Occipital lobe (tissue), 2 donors: ENCODE results near the gene GPR39. TPM values are rescaled to one million over a fixed set of nuclear protein-coding genes. Genes with fewer than 3 reads are reported as not detected.

Experiments used
- DNase-seq: peaks from one replicate; lab custom pipeline; 2025; lab: John Stamatoyannopoulos, UW
- total RNA-seq: library from RNA; depleted of rRNA; stranded (reverse); fragments of >200 nt; gene quantifications from one replicate; pipeline ENCODE4 v1.2.3, GENCODE V29; 2014

Gene GPR39
- total RNA-seq, 1 donor from 2014 or later: 5.0 TPM

DNA sequence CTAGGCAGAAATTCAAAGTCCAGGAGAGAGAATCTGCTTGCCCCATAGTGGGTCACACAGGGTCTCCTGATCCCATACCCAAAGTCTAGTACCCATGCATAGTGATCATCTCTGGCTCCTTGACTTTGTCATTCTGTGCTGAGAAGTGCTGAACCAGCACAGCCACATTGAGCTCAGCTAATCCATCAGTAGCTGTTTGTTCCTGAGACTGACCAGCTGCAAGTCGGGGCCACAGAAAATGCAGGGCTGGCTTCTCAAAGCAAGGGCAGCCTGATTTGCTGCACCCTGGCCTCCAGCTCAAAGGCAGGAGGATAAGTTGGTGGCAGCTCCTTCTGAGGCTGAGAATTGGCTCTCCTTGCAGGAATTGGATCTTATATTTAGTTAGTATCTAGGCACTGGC lies 181.2 kb downstream of the GPR39 start:
- no peak for DNase-seq

DNA sequence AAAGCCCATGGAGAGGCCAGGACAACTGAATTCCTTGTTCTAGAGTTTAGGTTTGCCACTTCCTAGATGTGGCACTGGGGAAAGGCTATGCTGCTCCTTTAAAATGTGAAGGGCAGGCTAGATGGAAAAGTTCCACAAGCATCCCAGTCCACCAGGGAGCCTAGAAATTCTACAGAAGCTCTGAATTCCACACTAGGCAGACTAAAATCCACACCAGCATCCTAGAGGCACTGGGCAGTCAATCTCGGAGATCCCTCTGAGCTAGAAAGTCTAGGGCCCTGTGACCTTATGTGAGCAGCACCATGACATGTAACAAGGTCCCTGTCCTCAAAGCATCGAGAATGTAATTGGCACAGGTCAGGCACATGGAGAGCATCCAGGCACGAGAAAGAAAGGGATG lies 181.9 kb downstream of the GPR39 start:
- no peak for DNase-seq

DNA sequence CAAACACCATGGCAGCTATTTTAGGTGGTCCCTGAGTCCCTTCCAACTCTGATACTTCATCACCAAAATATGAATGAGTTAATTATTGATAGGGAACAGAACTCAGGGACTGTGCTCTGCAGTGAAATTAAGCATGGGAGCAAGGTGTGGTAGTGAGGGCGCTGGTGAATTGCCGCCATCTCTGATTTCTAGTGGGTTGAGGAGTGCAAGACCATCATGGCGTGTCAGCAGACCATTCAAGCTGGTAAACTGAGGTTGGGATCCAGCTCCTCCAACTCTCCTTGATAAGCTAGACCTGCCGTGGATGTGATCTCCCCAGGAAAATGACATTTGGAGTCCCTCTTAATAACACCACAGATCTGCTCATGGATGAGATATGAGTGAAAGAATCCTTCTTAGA lies 183.0 kb downstream of the GPR39 start:
- DNase-seq: no peak

DNA sequence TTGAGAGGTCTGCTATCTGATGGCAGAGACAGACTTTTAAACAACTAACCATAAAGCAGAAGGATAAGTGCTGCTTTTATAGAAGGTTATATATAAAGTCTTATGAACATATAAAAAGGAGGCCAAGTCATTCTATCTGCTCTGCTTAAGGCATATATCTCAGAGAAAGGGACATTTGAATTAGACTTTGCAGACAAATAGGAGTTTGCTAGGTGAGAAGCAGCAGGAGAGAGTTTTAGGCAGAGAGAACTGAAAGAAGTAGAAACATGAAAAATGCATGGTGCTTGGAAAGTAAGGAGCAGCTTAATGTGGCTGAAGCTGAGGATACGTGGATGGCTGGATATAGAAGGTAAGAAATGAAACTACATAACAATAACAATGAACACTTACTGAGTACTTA lies 188.0 kb downstream of the GPR39 start:
- DNase-seq: no peak

DNA sequence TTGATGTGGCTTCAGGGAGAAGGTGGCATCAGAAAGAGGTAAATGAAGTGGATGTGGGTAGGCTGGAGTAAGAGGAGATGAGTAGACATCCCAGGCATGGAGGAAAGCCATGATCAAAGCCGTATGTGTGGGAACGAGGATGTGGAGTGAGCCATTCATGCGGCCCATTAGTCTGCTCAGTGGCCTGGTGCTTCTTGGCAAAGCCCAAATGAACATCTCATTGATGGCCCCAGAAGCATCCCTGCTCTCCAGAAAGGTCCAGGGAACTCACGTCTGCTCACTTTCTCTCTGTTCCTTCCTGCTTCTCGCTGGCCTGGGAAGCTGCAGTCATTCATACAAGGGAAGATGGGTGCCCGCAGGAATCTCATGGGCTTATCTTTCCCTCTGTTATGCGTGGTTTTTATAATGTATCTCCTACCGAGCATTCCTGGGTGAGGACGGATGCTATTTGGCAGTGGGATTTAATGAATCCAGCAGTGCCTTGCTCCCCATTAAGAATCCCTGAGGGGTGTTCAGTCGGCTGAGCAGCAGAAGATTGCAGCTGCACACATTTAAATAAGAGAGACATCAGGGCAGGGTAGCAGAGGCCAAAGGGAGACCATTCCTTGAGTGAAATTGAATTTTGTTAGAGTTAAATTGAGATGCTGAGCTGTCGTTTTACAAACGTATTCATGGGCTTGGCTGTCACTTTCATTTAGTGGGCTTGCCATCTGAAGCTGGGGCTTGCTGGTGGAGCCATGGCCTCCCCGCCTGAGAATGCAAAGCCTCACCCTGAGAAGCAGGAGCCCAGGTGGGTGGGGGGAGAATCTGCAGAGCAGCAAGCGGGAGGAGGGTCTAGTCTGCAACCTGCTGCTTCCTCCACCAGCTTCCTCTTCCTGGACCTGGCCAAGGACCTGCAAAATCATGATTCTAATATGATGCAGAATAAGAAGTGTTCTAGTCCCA lies 188.9 kb downstream of the GPR39 start:
- no peak for DNase-seq

DNA sequence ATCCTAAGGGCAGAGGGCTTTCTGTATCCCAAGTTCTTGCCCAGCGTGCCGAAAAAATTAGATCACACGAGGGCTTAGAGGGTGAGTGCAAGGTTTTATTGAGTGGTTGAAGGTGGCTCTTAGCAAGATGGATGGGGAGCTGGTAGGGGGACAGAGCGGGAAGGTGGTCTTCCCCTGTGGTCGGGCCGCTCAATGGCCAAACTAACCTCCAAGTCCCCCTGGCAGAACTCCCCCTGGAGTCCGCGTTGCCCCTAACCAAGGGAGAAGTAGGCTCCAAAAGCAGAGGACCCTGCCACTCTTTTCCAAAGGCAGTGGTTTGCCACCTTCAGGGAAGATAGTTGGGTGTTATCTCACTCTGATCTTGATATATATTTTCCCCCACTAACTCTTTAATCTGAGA lies 190.0 kb downstream of the GPR39 start:
- no peak for DNase-seq

DNA sequence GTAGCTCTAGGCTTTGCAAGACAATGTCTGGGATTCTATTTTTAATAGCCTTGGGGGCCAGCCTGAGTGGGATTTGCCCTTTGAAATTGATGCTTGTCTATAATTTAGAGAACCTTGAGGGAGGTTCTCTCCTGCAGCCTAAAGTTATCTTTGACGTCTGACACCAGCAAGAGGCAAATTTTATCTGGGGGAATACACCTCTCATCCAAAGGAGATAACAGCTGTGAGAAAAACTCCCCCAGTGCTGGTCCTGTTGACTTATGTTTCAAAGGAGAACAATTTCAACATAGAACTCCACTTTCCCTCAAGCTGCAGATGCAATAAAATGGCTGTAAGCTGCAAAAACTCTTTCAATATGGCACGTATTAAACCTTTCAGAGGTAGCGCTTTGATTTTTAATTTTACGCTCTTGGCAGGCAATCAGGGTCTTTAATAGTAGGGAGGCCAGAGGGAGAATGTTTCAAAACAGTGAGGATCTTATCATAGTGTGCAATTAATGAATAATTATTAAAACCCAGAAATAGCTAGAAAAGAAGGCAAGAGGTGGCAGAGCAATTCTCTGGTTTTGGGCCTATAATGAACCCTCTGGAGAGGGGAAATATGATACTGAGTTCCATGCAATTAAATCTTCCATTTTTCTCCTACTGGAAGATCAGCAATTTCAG lies 191.0 kb downstream of the GPR39 start:
- DNase-seq: no peak

DNA sequence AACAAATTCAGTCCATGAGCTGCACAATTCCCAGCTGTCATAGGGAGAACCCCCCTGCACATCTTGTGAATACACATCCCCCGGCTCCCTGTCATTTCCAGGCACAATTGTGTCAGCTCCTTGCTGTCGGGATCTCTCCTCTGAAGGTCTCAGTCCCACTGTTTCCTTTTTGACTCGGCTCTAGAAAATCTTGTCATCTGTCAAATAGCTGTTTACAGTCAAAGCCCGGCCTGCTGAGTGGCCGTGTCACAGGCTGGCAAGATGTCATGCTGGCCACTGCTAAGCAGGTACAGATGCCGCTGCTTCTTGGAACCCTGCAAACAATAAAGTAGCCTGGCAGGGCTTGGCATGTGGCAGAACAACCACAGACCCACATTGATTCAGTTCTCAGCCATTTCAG lies 191.7 kb downstream of the GPR39 start:
- DNase-seq: no peak

DNA sequence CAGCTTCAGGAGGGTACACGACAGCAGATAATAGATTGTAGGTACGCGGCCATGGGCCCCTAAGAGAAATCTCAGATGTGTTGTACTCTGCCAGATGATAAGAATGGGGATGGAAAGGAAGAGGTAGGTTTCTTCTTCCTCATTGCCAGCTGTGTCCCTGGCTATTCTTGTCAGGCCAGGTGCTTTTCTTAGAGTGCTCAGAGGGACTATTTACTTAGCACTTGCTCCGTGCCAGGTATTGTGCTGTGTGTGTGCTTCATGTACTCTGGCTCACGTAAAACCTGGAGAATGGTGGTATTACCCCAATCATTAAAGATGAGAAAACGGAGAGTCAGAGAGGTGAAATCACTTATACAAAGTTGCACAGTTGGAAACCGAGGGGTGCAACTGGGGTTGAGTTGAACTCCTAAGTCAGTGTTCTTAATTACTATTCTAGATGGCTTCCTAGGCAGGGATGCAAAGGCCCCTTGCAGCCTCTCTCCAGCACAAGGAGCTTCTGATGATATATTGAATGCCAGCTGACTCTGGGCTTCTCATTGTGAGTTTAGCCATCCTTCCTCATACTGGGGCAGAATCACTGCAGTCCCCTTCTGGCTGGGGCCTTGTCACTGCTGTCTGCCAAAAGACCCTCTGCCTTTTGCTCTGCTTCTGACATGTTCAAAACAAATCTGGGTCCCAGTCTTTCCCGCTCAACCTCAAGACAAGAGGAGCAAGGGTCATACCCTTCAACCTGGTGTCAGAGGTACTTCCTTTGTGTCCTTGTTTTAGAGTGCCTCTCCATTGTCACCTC lies 192.7 kb downstream of the GPR39 start:
- DNase-seq: no peak

DNA sequence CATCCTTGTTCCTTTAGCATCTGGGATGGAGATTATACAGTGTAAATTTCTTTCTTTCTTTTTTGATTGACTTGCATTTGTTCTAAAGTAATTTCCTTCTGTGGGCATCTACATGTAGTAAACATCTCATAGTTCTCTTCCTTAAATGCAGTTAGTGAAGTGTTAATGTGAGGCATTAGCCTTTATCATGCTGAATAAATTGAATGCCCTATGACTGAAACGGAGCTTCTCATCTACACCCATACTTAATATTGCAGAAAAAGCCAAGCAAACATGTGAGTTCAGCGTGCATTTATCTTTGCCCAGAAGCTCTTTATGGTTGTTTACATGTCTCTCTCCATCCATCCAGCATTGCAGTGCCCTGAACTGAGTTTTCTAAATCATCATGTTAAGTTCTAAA lies 195.1 kb downstream of the GPR39 start:
- no peak for DNase-seq

DNA sequence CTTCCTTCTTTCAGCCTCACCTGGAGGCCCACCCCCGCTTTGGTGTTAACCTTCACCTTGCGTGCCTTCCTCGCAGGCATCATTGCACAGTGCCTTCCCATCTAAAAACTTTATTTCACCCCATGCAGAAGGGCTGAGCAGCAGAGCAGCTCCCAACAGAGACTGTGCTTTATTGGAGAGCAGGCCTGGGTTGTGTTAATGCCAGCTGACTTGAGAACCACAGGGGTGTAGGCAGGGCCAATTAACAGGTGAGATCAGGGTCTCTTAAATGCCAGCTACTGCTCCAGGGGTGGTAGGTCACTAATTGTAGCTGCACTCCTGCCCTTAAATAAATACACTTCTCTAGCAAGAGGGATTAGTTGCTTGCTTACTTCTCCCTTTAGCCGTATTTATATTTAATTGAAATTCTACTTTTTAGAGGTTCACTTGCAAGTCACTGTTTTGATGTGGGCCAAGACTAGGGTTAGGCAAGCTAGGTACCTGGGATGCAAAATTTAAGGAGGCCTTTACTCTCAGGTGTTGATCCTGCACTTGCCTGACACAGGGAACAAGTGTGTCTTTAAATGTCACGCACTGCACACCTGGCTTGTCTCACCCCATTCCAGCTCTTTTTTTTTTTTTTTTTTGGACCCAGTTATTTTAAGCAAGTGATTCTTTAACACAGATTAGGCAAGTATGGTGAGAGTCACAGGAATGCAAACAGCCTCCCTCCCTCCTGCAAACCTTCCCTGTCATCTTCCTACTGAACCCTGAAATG lies 198.9 kb downstream of the GPR39 start:
- DNase-seq: no peak

DNA sequence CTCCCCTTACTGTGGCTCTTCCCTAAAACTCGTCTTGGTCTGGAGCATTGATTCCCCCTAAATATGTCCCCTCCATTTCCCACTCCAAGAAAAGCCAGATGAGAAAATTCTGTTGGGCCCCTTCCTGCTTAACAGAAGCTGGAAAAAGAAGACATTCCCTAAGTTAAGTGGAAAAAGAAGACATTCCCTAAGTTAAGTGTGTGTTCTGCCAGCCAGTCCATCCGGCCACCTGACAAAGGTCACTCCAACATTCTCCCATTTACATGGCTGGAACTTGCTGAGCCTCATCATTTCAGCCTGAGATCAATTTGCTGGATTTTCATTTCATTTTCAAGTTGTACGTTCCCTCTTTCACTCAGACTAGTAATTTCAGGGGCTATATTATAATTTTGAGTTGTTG lies 201.4 kb downstream of the GPR39 start:
- no peak for DNase-seq

DNA sequence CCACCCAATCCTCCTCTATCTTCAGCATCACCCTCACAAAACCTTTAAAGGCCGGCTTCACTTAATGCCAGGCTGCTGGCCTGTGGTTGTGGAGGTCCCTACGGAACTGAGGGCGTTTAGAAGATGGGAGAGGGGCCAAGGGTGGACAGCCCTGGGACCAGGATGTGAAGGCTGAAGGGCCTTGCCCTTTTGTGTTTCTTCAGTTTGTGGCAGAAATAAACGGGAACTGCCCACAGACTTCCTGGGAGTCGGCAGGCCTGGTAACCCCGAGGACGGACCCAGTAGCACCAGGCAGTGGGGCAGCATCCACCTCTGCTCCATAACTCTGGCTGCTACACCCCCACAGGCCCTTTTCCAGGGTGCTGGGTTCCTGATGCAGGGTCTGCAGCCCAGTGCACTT lies 202.1 kb downstream of the GPR39 start:
- no peak for DNase-seq

DNA sequence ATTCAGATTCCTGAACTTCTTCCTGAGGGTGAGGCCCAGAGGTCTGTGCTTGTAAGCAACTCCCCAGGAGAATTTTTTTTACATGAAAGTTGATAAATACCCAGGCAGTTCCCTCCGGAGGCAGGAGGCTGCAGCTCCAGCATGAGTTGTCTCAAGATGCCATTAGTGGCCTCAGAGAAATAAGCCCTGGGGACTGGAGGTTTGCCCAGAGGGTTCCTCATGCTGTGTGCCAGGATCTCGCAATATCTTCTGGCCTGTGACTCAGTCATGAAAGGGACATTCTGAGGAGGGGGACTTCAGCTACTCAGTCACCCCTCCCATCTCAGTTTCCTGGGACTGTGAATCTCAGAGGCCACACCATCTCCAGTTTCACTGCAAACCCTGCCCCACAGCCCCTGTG lies 203.5 kb downstream of the GPR39 start:
- no peak for DNase-seq

DNA sequence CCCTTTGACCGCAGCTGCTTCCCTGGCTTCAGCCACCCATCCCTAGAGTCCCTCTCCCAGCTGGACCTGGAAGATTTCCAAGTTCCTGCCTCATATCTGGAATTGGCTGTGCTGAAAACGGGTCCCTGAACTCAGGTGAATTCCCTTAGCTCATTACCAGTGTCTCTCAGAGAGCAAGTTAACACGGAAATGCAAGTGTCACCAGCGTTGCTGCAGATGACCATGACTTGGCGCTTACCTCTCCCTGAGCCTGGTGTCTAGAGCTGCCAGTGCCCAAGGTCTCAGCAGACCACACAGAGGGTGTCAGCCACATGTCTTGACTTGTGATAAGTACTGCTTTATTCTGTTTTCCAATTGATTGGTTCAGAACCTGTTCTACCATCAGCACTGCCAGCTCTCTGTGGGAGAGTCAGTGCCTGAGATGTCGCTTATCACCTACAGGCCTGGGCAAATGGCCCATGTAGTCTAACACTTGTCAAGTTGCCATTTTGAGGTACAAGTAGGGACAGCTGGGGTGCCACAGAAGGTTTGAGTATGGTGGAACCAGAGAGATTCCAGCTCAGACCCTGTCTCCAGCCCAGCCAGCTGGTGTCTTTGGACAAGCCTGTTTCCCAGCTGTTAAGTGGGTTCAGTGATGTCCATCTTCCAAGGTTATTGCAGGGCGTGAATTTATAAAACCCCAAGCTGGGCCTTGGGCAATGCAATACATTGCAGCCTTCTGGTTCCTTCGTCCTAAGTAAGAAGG lies 204.7 kb downstream of the GPR39 start:
- DNase-seq: no peak

DNA sequence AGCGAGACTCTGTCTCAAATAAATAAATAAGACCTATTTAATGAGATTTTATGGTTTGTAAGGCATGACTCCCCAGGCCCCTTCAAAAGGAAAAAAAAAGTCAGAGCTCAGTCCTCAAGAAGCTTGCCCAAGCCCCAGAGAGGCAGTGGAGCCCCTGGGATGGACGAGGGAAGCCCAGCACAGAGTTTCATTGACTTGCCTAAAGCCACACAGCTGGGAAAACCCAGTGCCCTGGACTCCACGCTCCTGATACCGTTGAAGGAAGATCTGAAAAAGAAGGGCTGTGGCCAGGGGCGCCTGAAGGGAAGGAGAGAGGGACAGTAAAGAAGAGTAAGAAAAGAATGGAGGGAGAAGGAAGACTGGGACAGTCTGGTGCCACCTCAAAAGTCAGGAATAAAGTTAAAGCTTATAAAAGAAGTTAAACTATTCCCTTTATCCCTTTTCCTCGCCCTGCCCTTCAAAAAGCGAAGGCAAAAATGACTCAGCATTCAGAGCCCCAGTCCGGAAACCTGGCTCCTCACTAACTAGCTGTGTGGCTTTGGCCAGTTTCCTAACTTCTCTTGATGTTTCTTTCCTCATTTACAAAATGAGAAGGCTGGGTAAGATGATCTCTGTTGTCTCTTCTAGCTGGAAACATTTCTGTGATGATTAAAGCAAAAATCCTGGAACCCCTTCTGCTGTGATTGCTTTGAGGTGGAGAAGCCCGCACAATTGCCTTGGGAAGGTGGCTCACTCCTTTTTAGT lies 206.7 kb downstream of the GPR39 start:
- no peak for DNase-seq

DNA sequence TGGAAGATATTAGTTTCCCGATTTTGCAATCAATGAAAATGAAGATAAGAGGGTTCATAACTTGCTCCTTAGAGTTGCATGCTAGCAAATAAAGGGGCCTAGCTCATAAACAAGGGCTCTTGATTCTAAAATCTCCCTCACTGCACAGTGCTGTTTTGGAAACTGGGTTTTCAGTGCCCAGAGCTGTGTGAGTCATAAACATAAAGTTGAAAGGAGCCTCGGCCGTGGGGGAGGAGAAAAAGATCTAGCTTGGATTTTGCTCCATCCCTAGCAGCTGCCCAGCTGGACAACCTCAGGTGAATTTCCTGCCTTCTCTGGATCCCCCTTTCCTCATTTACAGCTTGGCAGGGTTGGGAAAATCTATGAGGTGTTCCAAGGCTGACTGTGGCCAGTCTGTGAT lies 210.9 kb downstream of the GPR39 start:
- no peak for DNase-seq

DNA sequence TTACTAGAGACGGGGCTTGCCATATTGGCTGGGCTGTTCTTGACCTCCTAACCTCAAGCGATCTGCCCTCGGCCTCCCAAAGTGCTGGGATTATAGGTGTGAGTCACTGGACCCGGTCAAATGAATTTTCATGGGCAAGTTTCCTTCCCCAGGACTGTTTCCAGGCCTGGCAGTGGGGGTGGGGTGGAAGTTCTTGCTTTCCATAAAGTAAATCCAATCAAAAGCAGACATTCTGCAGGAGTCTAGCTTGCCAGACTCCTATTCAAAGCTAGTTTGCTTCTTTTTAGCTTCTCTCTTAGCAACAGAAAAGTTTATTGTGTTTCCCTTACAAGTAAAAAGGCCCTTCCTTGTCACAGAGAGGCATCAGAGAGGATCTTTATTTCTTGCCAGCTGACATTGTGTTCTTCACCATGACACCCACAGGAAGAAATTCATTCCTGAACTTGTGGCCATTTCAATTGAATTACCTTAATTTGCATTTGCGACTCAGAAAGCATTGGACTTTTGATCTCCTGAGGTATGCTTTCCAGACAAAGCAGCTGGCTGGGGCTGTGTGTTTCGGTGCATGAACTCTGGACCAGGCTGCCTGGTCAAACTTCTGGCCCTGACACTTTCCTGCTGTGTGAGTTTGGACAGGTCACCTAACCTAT lies 215.5 kb downstream of the GPR39 start:
- DNase-seq: peak; percentile 8

DNA sequence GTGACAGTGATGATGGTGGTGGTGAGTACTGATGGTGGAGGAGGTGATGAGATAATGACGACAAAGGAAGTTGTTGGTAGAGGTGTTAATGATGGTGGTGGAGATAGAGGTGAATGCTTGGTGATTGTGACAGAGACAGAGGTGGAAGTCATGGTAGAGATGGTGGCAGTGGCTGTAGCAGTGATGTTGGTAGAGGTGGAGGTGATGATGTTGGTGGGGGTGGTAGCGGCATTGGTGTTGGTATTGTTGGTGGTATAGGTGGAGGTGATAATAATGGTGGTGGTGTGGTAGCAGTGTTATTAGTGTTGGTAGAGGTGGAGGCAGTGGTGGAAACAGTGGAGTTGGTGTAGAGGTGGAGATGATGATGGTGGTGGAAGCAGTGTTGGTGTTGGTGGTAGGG lies 217.0 kb downstream of the GPR39 start:
- DNase-seq: no peak
